ENCODE results near the gene NECAB2.

DNA sequence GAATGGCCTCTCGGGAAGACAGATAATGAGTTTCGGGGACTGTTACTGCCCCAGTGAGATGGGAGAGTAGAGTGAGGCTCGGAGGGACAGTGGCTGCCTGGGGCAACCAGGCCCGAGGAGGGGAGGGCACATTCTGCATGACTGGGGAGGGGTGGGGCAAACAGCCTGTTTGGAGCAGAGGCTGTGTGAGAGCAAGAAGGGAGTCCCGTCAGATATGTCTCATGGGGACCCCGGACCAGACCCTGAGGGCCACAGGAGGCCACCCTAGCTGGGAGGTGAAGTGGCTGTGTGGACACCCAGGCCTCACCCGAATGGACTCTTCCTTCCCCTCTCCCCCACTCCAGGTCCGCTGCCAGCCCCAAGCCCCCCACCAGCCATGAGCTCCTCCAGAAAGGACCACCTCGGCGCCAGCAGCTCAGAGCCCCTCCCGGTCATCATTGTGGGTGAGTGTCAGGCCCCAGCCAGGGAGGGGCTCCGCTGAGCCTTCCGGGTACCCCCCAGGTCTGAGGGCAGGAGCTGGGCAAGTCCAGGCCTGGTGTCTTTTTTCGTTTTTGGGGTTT, 10.7 kb upstream of the NECAB2 start:
- TF ChIP-seq, protein P1, sequence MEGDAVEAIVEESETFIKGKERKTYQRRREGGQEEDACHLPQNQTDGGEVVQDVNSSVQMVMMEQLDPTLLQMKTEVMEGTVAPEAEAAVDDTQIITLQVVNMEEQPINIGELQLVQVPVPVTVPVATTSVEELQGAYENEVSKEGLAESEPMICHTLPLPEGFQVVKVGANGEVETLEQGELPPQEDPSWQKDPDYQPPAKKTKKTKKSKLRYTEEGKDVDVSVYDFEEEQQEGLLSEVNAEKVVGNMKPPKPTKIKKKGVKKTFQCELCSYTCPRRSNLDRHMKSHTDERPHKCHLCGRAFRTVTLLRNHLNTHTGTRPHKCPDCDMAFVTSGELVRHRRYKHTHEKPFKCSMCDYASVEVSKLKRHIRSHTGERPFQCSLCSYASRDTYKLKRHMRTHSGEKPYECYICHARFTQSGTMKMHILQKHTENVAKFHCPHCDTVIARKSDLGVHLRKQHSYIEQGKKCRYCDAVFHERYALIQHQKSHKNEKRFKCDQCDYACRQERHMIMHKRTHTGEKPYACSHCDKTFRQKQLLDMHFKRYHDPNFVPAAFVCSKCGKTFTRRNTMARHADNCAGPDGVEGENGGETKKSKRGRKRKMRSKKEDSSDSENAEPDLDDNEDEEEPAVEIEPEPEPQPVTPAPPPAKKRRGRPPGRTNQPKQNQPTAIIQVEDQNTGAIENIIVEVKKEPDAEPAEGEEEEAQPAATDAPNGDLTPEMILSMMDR (IDR thresholded peaks at IDR 0.05), result no peak
- no peak for TF ChIP-seq POLR2AphosphoS5 (IDR thresholded peaks at IDR 0.05)
